PC-9 (cell line): Measurements from ENCODE around the gene VPS11. TPM values are rescaled to one million over a fixed set of nuclear protein-coding genes. Genes with fewer than 3 reads are reported as not detected.
A peak's percentile ranks its signal among the peaks of the same experiment; 100 is the strongest.

Experiments used
- BruUV-seq: library from RNA; stranded (reverse); fragments of 400-500 nt; replicated peaks from 2 replicates; lab custom pipeline; 2021; lab: Mats Ljungman, UMichigan
- CTCF ChIA-PET: fragments of 300-600 bp; sonication (Branson Sonifier 250); formaldehyde crosslinking; loops from one replicate; lab custom pipeline; 2022; ENCODE audit warnings: antibody characterized with exemption; lab: Charles Lee
- POLR2A ChIA-PET: fragments of 300-600 bp; sonication (Branson Sonifier 250); formaldehyde crosslinking; loops from one replicate; lab custom pipeline; 2022; ENCODE audit warnings: antibody characterized with exemption; ENCODE audit not compliant: unreplicated experiment; lab: Charles Lee
- DNase-seq, 2 experiments: peaks; one replicate each; pipeline versions ENCODE4 v3.0.0 to v3.0.0-alpha.2; 2015 to 2022; ENCODE audit warnings: mixed read lengths in 1 of 2
- H2AFZ ChIP-seq: fragments of 200-600 bp; sonication (generic); 2 replicates; pipeline ENCODE4 v1.8.1; 2017; ENCODE audit warnings: antibody characterized with exemption
- H3F3A ChIP-seq: fragments of 200-600 bp; sonication (generic); 2 replicates; pipeline ENCODE4 v1.8.1; 2017; ENCODE audit warnings: antibody characterized with exemption, mild to moderate bottlenecking, low read depth; ENCODE audit not compliant: insufficient read depth
- H3K27ac ChIP-seq: fragments of 200-600 bp; sonication (generic); 2 replicates; pipeline ENCODE4 v1.6.1; 2016; ENCODE audit warnings: mixed run types
- H3K27me3 ChIP-seq: fragments of 200-600 bp; sonication (generic); 2 replicates; pipeline ENCODE4 v1.6.1; 2016; ENCODE audit warnings: low read depth, mixed run types; ENCODE audit not compliant: insufficient read depth
- H3K36me3 ChIP-seq: fragments of 200-600 bp; sonication (generic); 2 replicates; pipeline ENCODE4 v1.6.1; 2016; ENCODE audit warnings: low read depth, mixed run types
- H3K4me1 ChIP-seq: fragments of 200-600 bp; sonication (generic); replicated peaks from 2 replicates; pipeline ENCODE4 v1.6.1; 2016; ENCODE audit warnings: mixed run types; ENCODE audit not compliant: insufficient read depth
- H3K4me2 ChIP-seq: fragments of 200-600 bp; sonication (generic); 2 replicates; pipeline ENCODE4 v1.6.1; 2017; ENCODE audit warnings: mixed run types
- H3K4me3 ChIP-seq: fragments of 200-600 bp; sonication (generic); 2 replicates; pipeline ENCODE4 v1.6.1; 2016; ENCODE audit warnings: mixed run types
- H3K79me2 ChIP-seq: fragments of 200-600 bp; sonication (generic); 2 replicates; pipeline ENCODE4 v1.6.1; 2017; ENCODE audit warnings: low read depth, mixed run types
- H3K9me2 ChIP-seq: fragments of 200-600 bp; sonication (generic); 2 replicates; pipeline ENCODE4 v1.8.1; 2017; ENCODE audit warnings: mild to moderate bottlenecking; ENCODE audit not compliant: insufficient read depth
- H3K9me3 ChIP-seq: fragments of 200-600 bp; sonication (generic); 2 replicates; pipeline ENCODE4 v1.8.1; 2016; ENCODE audit warnings: low read depth; ENCODE audit not compliant: insufficient read depth
- H4K20me1 ChIP-seq: fragments of 200-600 bp; sonication (generic); 2 replicates; pipeline ENCODE4 v1.8.1; 2017; ENCODE audit not compliant: insufficient read depth
- CTCF ChIP-seq: fragments of 200-600 bp; sonication (generic); conservative IDR thresholded peaks from 2 replicates; pipeline ENCODE4 v1.6.1; 2017; ENCODE audit warnings: mixed run types, antibody characterized with exemption, mild to moderate bottlenecking, moderate library complexity
- EZH2 ChIP-seq: fragments of 200-600 bp; sonication (generic); IDR thresholded peaks from 2 replicates; pipeline ENCODE4 v1.8.0; 2017; ENCODE audit warnings: antibody characterized with exemption, low read depth
- intact Hi-C: fragments of 100-400 bp; cut with micrococcal nuclease; formaldehyde crosslinking; loops from one replicate; pipeline ENCODE4 v1.10.0; 2022; ENCODE audit not compliant: unreplicated experiment
- total RNA-seq: library from RNA; stranded (reverse); gene quantifications from 2 replicates; pipeline ENCODE4 v1.2.3, GENCODE V29; 2021

Gene VPS11
- total RNA-seq, 1 experiment from 2014 or later, result 21.1 TPM

DNA sequence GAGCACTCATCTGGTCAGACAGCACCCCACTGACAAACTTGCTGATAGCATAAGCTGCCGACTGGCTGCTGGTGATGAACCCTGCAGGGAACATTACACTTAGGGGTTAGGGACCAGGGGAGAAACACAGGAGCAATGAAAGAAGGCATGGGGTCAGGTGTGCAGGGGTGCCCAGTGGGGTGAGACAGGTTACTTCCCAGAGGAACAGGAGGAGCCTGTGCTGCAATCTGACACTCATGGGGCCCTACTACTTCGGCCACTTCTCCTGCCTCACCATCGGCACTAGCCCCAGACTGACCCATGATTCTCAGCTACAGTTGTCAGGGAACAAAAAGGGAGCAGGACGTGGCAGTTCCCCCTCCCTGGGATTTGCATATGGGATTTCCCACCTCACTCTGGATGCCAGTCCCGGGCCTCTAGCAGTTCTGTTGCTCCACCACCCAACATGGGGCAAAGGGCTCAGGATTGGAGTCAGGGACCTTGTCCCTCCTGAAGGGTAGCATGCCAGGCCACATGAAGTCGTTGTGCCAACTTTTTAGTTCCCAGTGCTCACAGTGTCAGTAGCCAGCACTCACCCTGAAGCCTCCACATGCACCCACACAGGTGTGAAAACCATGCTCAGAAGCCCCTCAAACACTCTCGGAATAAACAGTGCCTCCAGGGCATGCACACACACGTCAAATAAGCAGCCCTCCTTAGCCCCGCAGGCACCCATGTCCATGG, 39.1 kb upstream of the VPS11 start:
- Histone ChIP-seq H3K36me3 (0 out of 2 replicates have a peak, but pooled peaks cover 16% of the 10 kb centered on the region), H2AFZ (no peak overlapping the region), H3K9me2 (no peaks in the 10 kb centered on the region), H3K4me3 (no peak overlapping the region), H3K27me3 (no peaks in the 10 kb centered on the region), H4K20me1 (peaks cover 3% of the 10 kb centered on the region; the same call in 1 of the 2 replicates), H3F3A (peaks cover 23% of the 10 kb centered on the region), H3K9me3 (no peaks in the 10 kb centered on the region), H3K4me2 (peak overlapping the region; percentile 98; the same call in 1 of the 2 replicates), H3K27ac (no peak overlapping the region), H3K79me2 (peaks cover 16% of the 10 kb centered on the region), H3K4me1 (peaks cover 18% of the 10 kb centered on the region; the same call in 1 of the 2 replicates)
- no TSS peak for BruUV-seq
- no peak for TF ChIP-seq EZH2
- no peak for TF ChIP-seq CTCF
- ChIA-PET CTCF (interaction anchor here (0.5 kb wide), 1 partner anchor 174 kb away, joined by 6 read pairs; no protein-coding TSS in a partner anchor), POLR2A (no interaction called here)
- peak in 1 of 2 experiments; percentile 23 for DNase-seq
- intact Hi-C loops, result no loop called here

DNA sequence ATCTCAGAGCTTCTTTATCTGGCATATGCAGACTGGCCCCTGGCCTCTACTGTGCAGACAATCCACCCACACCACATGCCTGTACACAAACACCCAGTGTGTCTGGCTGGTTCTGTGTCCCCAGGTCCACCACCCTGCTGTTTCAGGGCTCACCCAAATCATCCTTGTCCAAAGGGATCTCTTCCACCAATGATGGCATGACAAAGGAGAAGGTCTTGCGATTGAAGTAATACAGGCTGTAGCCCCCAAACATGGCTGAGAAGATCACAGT, 38.6 kb upstream of the VPS11 start:
- Histone ChIP-seq H3K27ac (no peak overlapping the region), H3K36me3 (0 out of 2 replicates have a peak, but pooled peaks cover 15% of the 10 kb centered on the region), H3F3A (peaks cover 18% of the 10 kb centered on the region; the same call in 1 of the 2 replicates), H3K9me3 (no peaks in the 10 kb centered on the region), H3K27me3 (no peaks in the 10 kb centered on the region), H3K9me2 (no peaks in the 10 kb centered on the region), H2AFZ (no peak overlapping the region), H3K79me2 (peaks cover 16% of the 10 kb centered on the region), H3K4me1 (peaks cover 14% of the 10 kb centered on the region; the same call in 1 of the 2 replicates), H4K20me1 (no peaks in the 10 kb centered on the region), H3K4me2 (peak overlapping the region; percentile 98; the same call in 1 of the 2 replicates), H3K4me3 (no peak overlapping the region)
- ChIA-PET CTCF (interaction anchor here (0.5 kb wide), 1 partner anchor 175 kb away, joined by 6 read pairs; no protein-coding TSS in a partner anchor), POLR2A (no interaction called here)
- intact Hi-C loops, result no loop called here
- TF ChIP-seq EZH2, result no peak
- no peak for TF ChIP-seq CTCF
- DNase-seq, result no peak
- BruUV-seq, result no TSS peak

GRCh38 chr11:119029340-119030028, 38.1 kb upstream of the VPS11 start:
- peak in 1 of 2 experiments; percentile 15 for DNase-seq
- CTCF ChIA-PET, result interaction anchor here (0.7 to 1.5 kb wide), 2 partner anchors 38 to 79 kb away, joined by 3 to 7 read pairs; partner anchors contain the start of gene VPS11
- TF ChIP-seq CTCF (no peak), EZH2 (no peak)

More at GRCh38 chr11:119029340-119030028, 38.1 kb upstream of the VPS11 start:
- Histone ChIP-seq H4K20me1 (no peaks in the 10 kb centered on the region), H3K4me2 (peak overlapping the region; percentile 98), H3K27ac (no peak overlapping the region), H3K79me2 (peaks cover 16% of the 10 kb centered on the region), H3K36me3 (0 out of 2 replicates have a peak, but pooled peaks cover 10% of the 10 kb centered on the region), H3K27me3 (no peaks in the 10 kb centered on the region), H3K4me3 (peak overlapping the region; percentile 80), H3K9me3 (no peaks in the 10 kb centered on the region), H3K4me1 (peaks cover 14% of the 10 kb centered on the region; the same call in 1 of the 2 replicates), H2AFZ (peak overlapping the region; percentile 99), H3F3A (peaks cover 17% of the 10 kb centered on the region; the same call in 1 of the 2 replicates), H3K9me2 (no peaks in the 10 kb centered on the region)
- no TSS peak for BruUV-seq
- intact Hi-C loops, result no loop called here
- POLR2A ChIA-PET, result no interaction called here
